Spleen (tissue), 11 donors: Measurements from ENCODE around the gene NPEPL1. TPM values are rescaled to one million over a fixed set of nuclear protein-coding genes. Genes with fewer than 3 reads are reported as not detected.

Source experiments
- DNase-seq: peaks from one replicate; pipeline ENCODE4 v3.0.0-alpha.2; 2020
- H3K27ac ChIP-seq, 8 donors: fragments of 200-600 bp; sonication (generic) in 7 of 8; 1 replicate in 4 of 8; 2 replicates in 4 of 8; pipeline versions ENCODE4 v1.5.0 to v1.8.0; 2016 to 2021; ENCODE audit warnings: inconsistent platforms in 4 of 8, mild to moderate bottlenecking in 4 of 8, moderate library complexity in 1 of 8
- H3K27me3 ChIP-seq, 7 donors: fragments of 200-600 bp; sonication (generic) in 6 of 7; replicated peaks in 1 of 7; 1 replicate in 4 of 7; 2 replicates in 3 of 7; pipeline versions ENCODE4 v1.5.0 to v1.8.0; 2016 to 2021; ENCODE audit warnings: inconsistent platforms in 3 of 7, mild to moderate bottlenecking in 1 of 7
- H3K36me3 ChIP-seq, 6 donors: fragments of 200-600 bp; sonication (generic) in 5 of 6; 1 replicate in 4 of 6; 2 replicates in 2 of 6; pipeline versions ENCODE4 v1.5.0 to v1.8.0; 2016 to 2021; ENCODE audit warnings: inconsistent platforms in 2 of 6
- H3K4me1 ChIP-seq, 6 donors: fragments of 200-600 bp; sonication (generic) in 5 of 6; 1 replicate in 3 of 6; 2 replicates in 3 of 6; pipeline versions ENCODE4 v1.5.0 to v1.8.0; 2016 to 2021; ENCODE audit warnings: inconsistent platforms in 3 of 6
- H3K4me3 ChIP-seq, 8 donors: fragments of 200-600 bp; sonication (generic) in 7 of 8; 1 replicate in 4 of 8; 2 replicates in 4 of 8; pipeline versions ENCODE4 v1.5.0 to v1.8.0; 2016 to 2021; ENCODE audit warnings: inconsistent platforms in 4 of 8, mild to moderate bottlenecking in 4 of 8, moderate library complexity in 2 of 8
- H3K9me3 ChIP-seq, 8 donors: fragments of 200-600 bp; sonication (generic) in 7 of 8; 1 replicate in 4 of 8; 2 replicates in 4 of 8; pipeline versions ENCODE4 v1.5.0 to v1.8.0; 2016 to 2021; ENCODE audit warnings: inconsistent platforms in 4 of 8
- POLR2A ChIP-seq, 3 donors: fragments of 450-650 bp; IDR thresholded peaks; one replicate each; pipeline ENCODE4 v1.5.1; 2017; ENCODE audit warnings: antibody characterized with exemption in 3 of 3, mild to moderate bottlenecking in 1 of 3
- POLR2AphosphoS5 ChIP-seq, 3 donors: sonication (generic); formaldehyde crosslinking; IDR thresholded peaks; one replicate each; pipeline ENCODE4 v1.5.1; 2017; ENCODE audit warnings: antibody characterized with exemption in 3 of 3
- WGBS, 5 donors: extraction: QIAGEN DNeasy Blood & Tissue Kit in 3 of 5; methylation state at CpG; one replicate each; pipeline versions ENCODE4 v1.1.5 to v1.1.7; 2013 to 2018; 5-methylcytosine and 5-hydroxymethylcytosine counted together
- intact Hi-C: fragments of 100-400 bp; cut with DNase I; formaldehyde crosslinking; loops from one replicate; pipeline ENCODE4 v1.15.0; 2023; ENCODE audit warnings: low total_unique reads
- polyA plus RNA-seq, 3 donors: library from polyadenylated mRNA; stranded (reverse); fragments of 200-250 nt; gene quantifications; one replicate each; pipeline ENCODE4 v1.2.1, GENCODE V29; 2013
- total RNA-seq, 7 donors: library from RNA; depleted of rRNA in 3 of 7; stranded (reverse); fragments of >200 nt in 3 of 7; fragmentation: NEBNext Ultra II Directional in 4 of 7; extraction: Animal tissue kit (Norgen Biotek cat#: 25700) in 4 of 7; gene quantifications; one replicate each; pipeline versions ENCODE4 v1.1.0 to v1.2.1, GENCODE V29; 2016 to 2021
- TF ChIP-seq, protein P1 (sequence below), 11 experiments: fragments of 200-600 bp in 7 of 11; fragments of 450-650 bp in 4 of 11; sonication (generic) in 4 of 11; IDR thresholded peaks in 8 of 11; conservative IDR thresholded peaks in 3 of 11; 1 replicate in 7 of 11; 2 replicates in 4 of 11; pipeline versions ENCODE4 v1.4.0 to v1.8.0; 2016 to 2021; ENCODE audit warnings: antibody characterized with exemption in 11 of 11, inconsistent platforms in 4 of 11, mild to moderate bottlenecking in 1 of 11
- donor health status: healthy with polysubstance abuse.
- donor health status: DM: no; HTN: no; CAD: no; lungs with moderate emphysema.
- donor health status: DM: no; HTN: no; CAD: no.
- donor health status: Bipolar disorder and iron deficiency.
- donor health status: healthy.
- donor health status: DM: no; HTN: no; CAD: no.
- donor health status: DM: yes; HTN: yes; CAD: no.

NPEPL1 gene
- total and polyA plus RNA-seq, 10 donors, result 19.3 to 61.7 (median 56.2) TPM

DNA sequence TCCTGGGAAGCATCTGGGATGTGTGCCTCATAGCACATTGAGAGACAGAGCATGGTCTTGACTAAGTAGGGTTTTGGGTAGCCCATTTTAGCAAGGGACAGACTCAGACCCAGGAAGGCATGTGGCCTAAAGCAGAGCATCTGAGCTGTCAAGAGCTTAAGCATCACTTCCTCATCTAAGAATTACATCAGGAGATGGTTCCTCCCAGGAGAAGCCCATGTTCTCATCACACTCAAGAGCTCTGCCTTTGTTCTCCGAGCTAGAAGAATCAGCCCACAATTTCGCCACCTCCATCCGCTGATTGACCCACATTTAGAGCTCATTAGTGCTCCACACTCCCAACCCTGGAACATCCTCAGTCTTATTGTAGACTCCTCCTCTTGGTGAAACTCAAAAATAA is 68.3 kb downstream of the NPEPL1 start:
- Histone ChIP-seq H3K27me3 (peaks cover 0 to 42% (median 0%) of the 10 kb centered on the region in 7 donors), H3K4me3 (no peak overlapping the region), H3K36me3 (no peaks in the 10 kb centered on the region), H3K9me3 (no peaks in the 10 kb centered on the region), H3K27ac (no peak overlapping the region), H3K4me1 (no peaks in the 10 kb centered on the region)
- no peak for DNase-seq
- no peak for TF ChIP-seq POLR2AphosphoS5 (IDR thresholded peaks at IDR 0.05)
- TF ChIP-seq, protein P1, sequence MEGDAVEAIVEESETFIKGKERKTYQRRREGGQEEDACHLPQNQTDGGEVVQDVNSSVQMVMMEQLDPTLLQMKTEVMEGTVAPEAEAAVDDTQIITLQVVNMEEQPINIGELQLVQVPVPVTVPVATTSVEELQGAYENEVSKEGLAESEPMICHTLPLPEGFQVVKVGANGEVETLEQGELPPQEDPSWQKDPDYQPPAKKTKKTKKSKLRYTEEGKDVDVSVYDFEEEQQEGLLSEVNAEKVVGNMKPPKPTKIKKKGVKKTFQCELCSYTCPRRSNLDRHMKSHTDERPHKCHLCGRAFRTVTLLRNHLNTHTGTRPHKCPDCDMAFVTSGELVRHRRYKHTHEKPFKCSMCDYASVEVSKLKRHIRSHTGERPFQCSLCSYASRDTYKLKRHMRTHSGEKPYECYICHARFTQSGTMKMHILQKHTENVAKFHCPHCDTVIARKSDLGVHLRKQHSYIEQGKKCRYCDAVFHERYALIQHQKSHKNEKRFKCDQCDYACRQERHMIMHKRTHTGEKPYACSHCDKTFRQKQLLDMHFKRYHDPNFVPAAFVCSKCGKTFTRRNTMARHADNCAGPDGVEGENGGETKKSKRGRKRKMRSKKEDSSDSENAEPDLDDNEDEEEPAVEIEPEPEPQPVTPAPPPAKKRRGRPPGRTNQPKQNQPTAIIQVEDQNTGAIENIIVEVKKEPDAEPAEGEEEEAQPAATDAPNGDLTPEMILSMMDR (IDR thresholded peaks at IDR 0.05 in 8 of 11, conservative IDR thresholded peaks at IDR 0.05 in 3 of 11), result no peak
- TF ChIP-seq POLR2A (IDR thresholded peaks at IDR 0.05), result no peak
- WGBS, 5 donors, result 68 to 86% (median 69%) methylated on average over 3 of the region's 3 CpGs
- intact Hi-C loops, result no loop called here

DNA sequence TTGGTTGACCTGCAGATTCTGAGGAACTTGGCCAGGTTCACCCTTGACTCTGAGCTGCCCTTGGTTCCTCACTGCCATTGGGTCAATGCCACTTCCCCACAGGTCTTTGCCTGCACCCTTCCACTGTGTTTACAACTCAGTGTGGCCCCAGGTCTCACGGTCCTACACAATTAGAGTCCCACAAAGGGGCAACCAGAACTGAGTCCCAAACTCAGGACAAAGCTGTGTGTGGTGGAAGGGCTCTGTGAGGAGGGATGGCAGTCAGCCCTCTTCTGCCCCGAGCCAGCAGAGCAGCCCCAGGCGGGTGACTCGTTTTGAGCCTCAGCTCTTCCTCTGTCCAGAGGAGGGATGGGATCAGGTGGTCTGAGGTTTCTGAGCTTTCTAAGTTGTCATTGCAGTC is 69.5 kb downstream of the NPEPL1 start:
- DNase-seq, result peak; percentile 41
- TF ChIP-seq POLR2A (IDR thresholded peaks at IDR 0.05) (no peak), POLR2AphosphoS5 (IDR thresholded peaks at IDR 0.05) (no peak)
- TF ChIP-seq, protein P1 (IDR thresholded peaks at IDR 0.05 in 8 of 11, conservative IDR thresholded peaks at IDR 0.05 in 3 of 11), result no peak
- no peaks in the 10 kb centered on the region for H3K4me1 ChIP-seq
- intact Hi-C loops, result no loop called here
- H3K36me3 ChIP-seq, result no peaks in the 10 kb centered on the region
- H3K27me3 ChIP-seq, result peaks cover 0 to 50% (median 0%) of the 10 kb centered on the region in 7 donors
- H3K27ac ChIP-seq, result no peak overlapping the region
- WGBS, 5 donors, result 79 to 86% (median 83%) methylated on average over 4 of the region's 4 CpGs; no CpG with 5 or more reads in 1 of the 5 donors
- no peaks in the 10 kb centered on the region for H3K9me3 ChIP-seq
- no peak overlapping the region for H3K4me3 ChIP-seq

DNA sequence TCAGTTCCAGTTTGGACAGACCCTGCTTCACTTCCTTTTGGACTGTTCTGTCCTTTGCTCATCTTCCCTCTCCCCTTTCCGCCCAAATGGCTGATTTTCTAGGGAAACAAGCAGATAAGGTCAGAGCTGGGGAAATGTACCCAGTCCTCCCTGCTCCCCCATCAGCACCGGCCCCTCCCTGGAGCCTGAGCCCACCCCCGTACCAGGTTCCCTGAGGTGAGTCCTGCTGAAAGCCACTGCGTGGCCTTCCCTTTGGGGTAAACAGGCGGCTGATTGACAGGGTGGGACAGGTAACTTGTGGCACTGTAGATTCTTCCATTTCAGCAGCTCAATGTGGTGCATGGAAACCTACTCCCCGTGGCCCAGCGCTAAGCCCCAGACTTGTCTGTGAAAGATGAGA is 70.5 kb downstream of the NPEPL1 start:
- H3K4me1 ChIP-seq, result no peaks in the 10 kb centered on the region
- H3K36me3 ChIP-seq, result no peaks in the 10 kb centered on the region
- 83 to 94% (median 92%) methylated on average over 6 to 7 of the region's 7 CpGs for WGBS, 5 donors
- no peak overlapping the region for H3K27ac ChIP-seq
- H3K9me3 ChIP-seq, result no peaks in the 10 kb centered on the region
- no peak overlapping the region for H3K4me3 ChIP-seq
- DNase-seq, result peak; percentile 35
- peaks cover 0 to 50% (median 0%) of the 10 kb centered on the region in 7 donors for H3K27me3 ChIP-seq
- TF ChIP-seq, protein P1 (IDR thresholded peaks at IDR 0.05 in 8 of 11, conservative IDR thresholded peaks at IDR 0.05 in 3 of 11), result no peak
- TF ChIP-seq POLR2A (IDR thresholded peaks at IDR 0.05) (no peak), POLR2AphosphoS5 (IDR thresholded peaks at IDR 0.05) (no peak)
- intact Hi-C loops, result no loop called here

Other genes starting within 250 kb of the NPEPL1 start
- under 1 TPM in 1 of 7 donors, not detected in 6; 0.50 TPM for gene APCDD1L, start 177.4 kb upstream of the NPEPL1 start, total RNA-seq
- under 1 TPM in 1 of 3 donors, not detected in 2; 0.03 TPM for gene APCDD1L, start 177.4 kb upstream of the NPEPL1 start, polyA plus RNA-seq
- gene STX16, start 41.5 kb upstream of the NPEPL1 start, total RNA-seq, result 100 to 1,000 TPM in 1 of 7 donors, 10 to 100 TPM in 6; 62.6 to 105 (median 83.6) TPM
- gene STX16, start 41.5 kb upstream of the NPEPL1 start, polyA plus RNA-seq, result 10 to 100 TPM; 34.4 to 47.3 (median 43.5) TPM
- 1 to 10 TPM in 2 of 7 donors, under 1 TPM in 3, not detected in 2; 0.44 to 1.1 (median 0.70) TPM for gene GNAS-AS1, start 158.1 kb downstream of the NPEPL1 start, total RNA-seq
- under 1 TPM; 0.18 to 0.32 (median 0.22) TPM for gene GNAS-AS1, start 158.1 kb downstream of the NPEPL1 start, polyA plus RNA-seq
- gene GNAS, start 159.9 kb downstream of the NPEPL1 start, total RNA-seq, result 100 to 1,000 TPM; 745 to 849 (median 769) TPM
- gene GNAS, start 159.9 kb downstream of the NPEPL1 start, polyA plus RNA-seq, result 100 to 1,000 TPM; 722 to 854 (median 771) TPM